ENCODE measurements around the gene CAMK2G.

DNA sequence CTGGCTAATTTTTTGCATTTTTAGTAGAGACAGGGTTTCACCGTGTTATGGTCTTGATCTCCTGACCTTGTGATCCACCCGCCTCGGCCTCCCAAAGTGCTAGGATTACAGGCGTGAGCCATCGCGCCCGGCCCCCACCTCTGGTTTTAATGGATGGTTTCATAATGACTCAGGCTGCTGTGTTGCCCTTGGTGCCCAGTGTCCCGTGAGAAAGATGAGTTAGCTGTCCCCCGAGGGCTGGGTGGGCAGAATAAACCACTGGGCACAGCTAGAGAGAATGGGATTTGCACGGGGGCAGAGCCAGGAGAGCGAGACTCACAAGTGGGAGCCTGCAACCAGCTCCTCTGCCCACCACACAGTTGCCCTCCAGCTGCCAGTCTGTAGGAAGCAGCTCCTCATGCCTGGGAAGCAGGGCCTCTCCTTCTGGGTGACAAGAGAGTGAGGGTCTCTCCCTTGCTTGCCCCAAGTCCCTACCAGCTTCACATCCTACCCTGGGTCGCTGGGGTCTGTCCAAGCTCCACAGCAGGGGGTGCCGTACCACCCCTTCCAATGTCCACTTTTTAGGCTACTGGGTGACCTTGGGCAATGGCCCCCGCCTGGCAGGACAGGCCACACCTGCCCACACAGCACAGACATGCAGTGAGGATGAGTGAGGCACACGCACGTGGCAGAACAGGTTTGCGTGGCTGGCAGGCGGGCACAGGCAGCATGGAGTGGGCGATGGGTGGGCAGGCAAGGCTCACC is 46.8 kb downstream of the CAMK2G start:
- no peak for TF ChIP-seq EZH2 (IDR thresholded peaks at IDR 0.05)
- TF ChIP-seq CTCF (IDR thresholded peaks at IDR 0.05) = no peak
- TF ChIP-seq EZH2phosphoT487 (IDR thresholded peaks at IDR 0.05) = no peak

All from neural progenitor cell (in vitro differentiated cells).